H1 (cell line): ENCODE data around the gene RABEPK. TPM values are rescaled to one million over a fixed set of nuclear protein-coding genes. Genes with fewer than 3 reads are reported as not detected.

Experiments
- MAX ChIP-seq: IDR thresholded peaks from 2 replicates; pipeline ENCODE4 v1.6.1; 2012; ENCODE audit warnings: inconsistent platforms
- RFX5 ChIP-seq: IDR thresholded peaks from 2 replicates; pipeline ENCODE4 v1.6.1; 2011; ENCODE audit warnings: low read depth, low read length, improper control_type of control experiment, borderline replicate concordance
- polyA plus RNA-seq, 7 experiments: library from polyadenylated mRNA; depleted of rRNA in 3 of 7; stranded (reverse) in 5 of 7; unstranded in 2 of 7; fragments of >200 nt in 5 of 7; fragments of 200-250 nt in 2 of 7; gene quantifications; 1 replicate in 5 of 7; 2 replicates in 1 of 7; 4 replicates in 1 of 7; pipeline versions ENCODE4 v1.2.1 to v1.2.3, GENCODE V29; 2011 to 2013; ENCODE audit warnings: missing spikeins in 2 of 7, mixed read lengths in 2 of 7
- total RNA-seq: library from RNA; stranded (reverse); fragmentation: NEBNext Ultra II Directional; extraction: Animal tissue kit (Norgen Biotek cat#: 25700); gene quantifications from 2 replicates; pipeline ENCODE4 v1.2.1, GENCODE V29; 2021

Gene RABEPK
- total and polyA plus RNA-seq, 2 of the 8 experiments (the other 6 are each of a cell fraction or from before 2014, with no cell fraction given): 26.3 to 34.3 TPM

- TF ChIP-seq RFX5 (no peak), MAX (no peak)
Measured at GRCh38 chr9:125271081-125271480, 70.7 kb downstream of the RABEPK start (continued).
